Activated CD8-positive, alpha-beta T cell treated with anti-CD3 and anti-CD28 coated beads, Interleukin-2, amount 10 ng/mL, durations not matched to agents 7 days and 5 days (primary cell): Measurements from ENCODE around the gene MT2A. TPM values are rescaled to one million over a fixed set of nuclear protein-coding genes. Genes with fewer than 3 reads are reported as not detected.

ENCODE experiments used
- ATAC-seq: fragments of 150-1000 bp; cut with Tn5 transposase; one replicate; pipeline ENCODE4 v1.10.0; 2021; ENCODE audit warnings: moderate library complexity
- CTCF ChIA-PET: fragments of 350-600 bp; sonication (Branson Sonifier 250); formaldehyde crosslinking; loops from one replicate; lab custom pipeline; 2021; ENCODE audit warnings: antibody characterized with exemption; lab: Charles Lee
- POLR2A ChIA-PET: fragments of 350-600 bp; sonication (Branson Sonifier 250); formaldehyde crosslinking; loops from one replicate; lab custom pipeline; 2021; ENCODE audit warnings: antibody characterized with exemption; lab: Charles Lee
- DNase-seq: peaks from one replicate; pipeline ENCODE4 v3.0.0-alpha.2; 2020
- H3K27ac Mint-ChIP-seq: one replicate; pipeline ENCODE4 v1.8.0; 2021; ENCODE audit warnings: mild to moderate bottlenecking, mixed read lengths
- H3K27me3 Mint-ChIP-seq: one replicate; pipeline ENCODE4 v1.8.0; 2021; ENCODE audit warnings: low read depth, mixed read lengths
- H3K36me3 Mint-ChIP-seq: one replicate; pipeline ENCODE4 v1.8.0; 2021; ENCODE audit warnings: low read depth, mixed read lengths
- H3K4me1 Mint-ChIP-seq: one replicate; pipeline ENCODE4 v1.8.0; 2021; ENCODE audit warnings: low read depth, mixed read lengths
- H3K4me3 Mint-ChIP-seq: one replicate; pipeline ENCODE4 v1.8.0; 2021; ENCODE audit warnings: mild to moderate bottlenecking, mixed read lengths
- H3K9me3 Mint-ChIP-seq: one replicate; pipeline ENCODE4 v1.8.0; 2022; ENCODE audit warnings: mixed read lengths; ENCODE audit not compliant: insufficient read depth
- total RNA-seq, 2 experiments: library from RNA; stranded (reverse); gene quantifications; one replicate each; pipeline ENCODE4 v1.2.3, GENCODE V29; 2021

Gene MT2A
- total RNA-seq, result 100 to 1,000 TPM; 186 to 210 TPM

GRCh38 chr16:56608043-56608875 is at the start of gene MT2A:
Gene MT2A, plus strand, starts transcription at chr16:56608584. Its CDS starts 72 bp downstream, at chr16:56608656.
- ChIA-PET CTCF (interaction anchor here (0.8 to 2.3 kb wide), 8 partner anchors 10 to 356 kb away, joined by 3 to 11 read pairs (median 4); partner anchors contain the start of gene MT1G), POLR2A (interaction anchor here (0.9 to 6.1 kb wide), 7 partner anchors 10 to 100 kb away, joined by 3 to 56 read pairs (median 4); partner anchors contain the start of genes MT1E, MT1F and MT1X)

DNA sequence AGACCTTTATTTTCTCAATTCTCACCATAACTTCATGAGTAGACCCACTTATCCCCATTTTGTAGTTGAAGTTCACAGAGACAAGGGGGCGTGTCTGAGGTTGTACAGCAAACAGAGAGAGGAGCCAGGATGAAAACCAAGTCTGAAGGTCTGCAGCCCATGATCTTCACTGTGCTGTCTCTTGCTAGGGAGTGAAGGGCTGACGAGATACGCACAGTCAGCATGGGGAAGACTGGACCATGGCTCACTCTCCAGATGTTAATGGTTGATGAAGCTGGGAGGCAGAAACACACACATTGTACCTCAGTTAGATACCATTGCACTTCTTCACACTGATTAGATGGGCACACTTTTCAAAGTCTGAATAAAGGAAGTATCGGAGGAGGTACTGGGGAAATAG is 49.3 kb upstream of the MT2A start:
- POLR2A ChIA-PET, result no interaction called here

More at GRCh38 chr16:56608043-56608875, at the start of gene MT2A:
- peaks cover 43% of the 10 kb centered on the region for H3K4me1 Mint-ChIP-seq
- H3K9me3 Mint-ChIP-seq, result no peaks in the 10 kb centered on the region
- H3K27ac Mint-ChIP-seq, result peak within 1 kb of the TSS; percentile 87
- H3K27me3 Mint-ChIP-seq, result no peaks in the 10 kb centered on the region
- peak; percentile 94 for DNase-seq
- peak; percentile 90 for ATAC-seq
- H3K4me3 Mint-ChIP-seq, result peak within 1 kb of the TSS; percentile 93
- peaks cover 7% of the 10 kb centered on the region for H3K36me3 Mint-ChIP-seq

DNA sequence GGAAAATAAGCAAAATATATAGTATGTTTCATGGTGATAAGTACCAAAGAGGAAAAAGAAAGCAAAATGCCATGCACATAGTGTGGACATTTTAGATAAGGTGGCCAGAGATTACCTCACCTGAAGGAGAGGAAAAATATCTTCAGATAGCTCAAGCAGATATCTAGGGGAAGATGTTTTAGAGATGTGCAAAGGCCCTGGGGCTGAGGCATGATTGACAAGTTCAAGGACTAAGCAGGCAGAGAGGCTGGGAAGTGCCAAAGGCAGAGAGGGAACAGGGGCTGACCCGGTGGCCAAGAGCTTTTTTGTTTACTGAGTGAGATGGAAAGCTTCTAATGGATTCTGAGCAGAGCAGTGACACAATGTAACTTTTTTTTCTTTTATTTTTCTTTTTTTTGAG is 47.9 kb upstream of the MT2A start:
- Mint-ChIP-seq H3K9me3 (no peaks in the 10 kb centered on the region), H3K36me3 (no peaks in the 10 kb centered on the region), H3K4me1 (no peaks in the 10 kb centered on the region), H3K27me3 (peaks cover 18% of the 10 kb centered on the region), H3K27ac (no peak overlapping the region), H3K4me3 (no peak overlapping the region)
- DNase-seq (no peak), ATAC-seq (no peak)
- ChIA-PET POLR2A (no interaction called here), CTCF (interaction anchor here (0.7 to 1.2 kb wide), 3 partner anchors 13 to 46 kb away, joined by 3 to 6 read pairs (median 3); no protein-coding TSS in a partner anchor)

More for the DNA sequence above, 49.3 kb upstream of the MT2A start:
- Mint-ChIP-seq H3K9me3 (no peaks in the 10 kb centered on the region), H3K27ac (no peak overlapping the region), H3K27me3 (peaks cover 21% of the 10 kb centered on the region), H3K4me3 (no peak overlapping the region), H3K36me3 (no peaks in the 10 kb centered on the region), H3K4me1 (no peaks in the 10 kb centered on the region)
- CTCF ChIA-PET, result no interaction called here
- no peak for ATAC-seq
- DNase-seq, result no peak

GRCh38 chr16:56561126-56561525 is 47.3 kb upstream of the MT2A start:
- no peak for DNase-seq
- POLR2A ChIA-PET, result no interaction called here
- CTCF ChIA-PET, result interaction anchor here (1.1 to 1.2 kb wide), 3 partner anchors 13 to 141 kb away, joined by 3 to 6 read pairs (median 3); no protein-coding TSS in a partner anchor

GRCh38 chr16:56564793-56565477 is 43.4 kb upstream of the MT2A start, which contains the start of gene MT4:
Gene MT4, plus strand, starts transcription at chr16:56565073. Its CDS starts 56 bp downstream, at chr16:56565129.
- H3K9me3 Mint-ChIP-seq, result no peaks in the 10 kb centered on the region
- DNase-seq (no peak), ATAC-seq (no peak)
- peaks cover 3% of the 10 kb centered on the region for H3K4me1 Mint-ChIP-seq
- H3K4me3 Mint-ChIP-seq, result no peak within 1 kb of the TSS
- H3K27ac Mint-ChIP-seq, result no peak within 1 kb of the TSS
- ChIA-PET POLR2A (no interaction called here), CTCF (interaction anchor here (1.4 to 3.8 kb wide), 3 partner anchors 12 to 137 kb away, joined by 4 to 17 read pairs (median 6); no protein-coding TSS in a partner anchor)
- H3K36me3 Mint-ChIP-seq, result no peaks in the 10 kb centered on the region
- peaks cover 13% of the 10 kb centered on the region for H3K27me3 Mint-ChIP-seq

More at GRCh38 chr16:56561126-56561525, 47.3 kb upstream of the MT2A start:
- Mint-ChIP-seq H3K4me3 (no peak overlapping the region), H3K36me3 (no peaks in the 10 kb centered on the region), H3K9me3 (no peaks in the 10 kb centered on the region), H3K27me3 (peaks cover 16% of the 10 kb centered on the region), H3K4me1 (no peaks in the 10 kb centered on the region), H3K27ac (no peak overlapping the region)
- ATAC-seq, result no peak

GRCh38 chr16:56569971-56570370 is 38.4 kb upstream of the MT2A start:
- peaks cover 8% of the 10 kb centered on the region for H3K27me3 Mint-ChIP-seq
- H3K4me3 Mint-ChIP-seq, result no peak overlapping the region
- H3K27ac Mint-ChIP-seq, result no peak overlapping the region
- no peaks in the 10 kb centered on the region for H3K9me3 Mint-ChIP-seq
- POLR2A ChIA-PET, result no interaction called here
- ATAC-seq, result no peak
- no peaks in the 10 kb centered on the region for H3K36me3 Mint-ChIP-seq
- peaks cover 3% of the 10 kb centered on the region for H3K4me1 Mint-ChIP-seq
- no peak for DNase-seq
- CTCF ChIA-PET, result interaction anchor here (1.6 to 1.9 kb wide), 3 partner anchors 31 to 132 kb away, joined by 3 to 6 read pairs (median 4); no protein-coding TSS in a partner anchor

GRCh38 chr16:56571525-56571924 is 36.9 kb upstream of the MT2A start:
- no peak overlapping the region for H3K4me3 Mint-ChIP-seq
- no peak overlapping the region for H3K27ac Mint-ChIP-seq
- ChIA-PET POLR2A (interaction anchor here (0.6 to 0.7 kb wide), 2 partner anchors 43 to 115 kb away, joined by 3 read pairs; no protein-coding TSS in a partner anchor), CTCF (interaction anchor here (1.0 to 1.9 kb wide), 3 partner anchors 29 to 72 kb away, joined by 3 to 4 read pairs (median 3); no protein-coding TSS in a partner anchor)
- no peaks in the 10 kb centered on the region for H3K36me3 Mint-ChIP-seq
- DNase-seq (no peak), ATAC-seq (no peak)
- H3K9me3 Mint-ChIP-seq, result no peaks in the 10 kb centered on the region
- H3K27me3 Mint-ChIP-seq, result peaks cover 15% of the 10 kb centered on the region
- peaks cover under 1% of the 10 kb centered on the region for H3K4me1 Mint-ChIP-seq

- Mint-ChIP-seq H3K27me3 (peaks cover 14% of the 10 kb centered on the region), H3K27ac (no peak overlapping the region), H3K4me3 (no peak overlapping the region), H3K9me3 (no peaks in the 10 kb centered on the region), H3K4me1 (peaks cover 10% of the 10 kb centered on the region), H3K36me3 (no peaks in the 10 kb centered on the region)
- DNase-seq (no peak), ATAC-seq (no peak)
- CTCF ChIA-PET, result no interaction called here
- POLR2A ChIA-PET, result no interaction called here
Observed at GRCh38 chr16:56574625-56575024, 33.8 kb upstream of the MT2A start.

GRCh38 chr16:56576585-56577299 is 31.6 kb upstream of the MT2A start:
- H3K36me3 Mint-ChIP-seq, result no peaks in the 10 kb centered on the region
- ChIA-PET CTCF (interaction anchor here (0.6 to 3.7 kb wide), 50 partner anchors 10 to 375 kb away, joined by 3 to 143 read pairs (median 5); partner anchors contain the start of genes MT2A, MT4, NUDT21 and OGFOD1), POLR2A (interaction anchor here (0.6 to 1.1 kb wide), 3 partner anchors 15 to 125 kb away, joined by 3 to 5 read pairs (median 3); no protein-coding TSS in a partner anchor)
- H3K4me3 Mint-ChIP-seq, result no peak overlapping the region
- peaks cover 10% of the 10 kb centered on the region for H3K4me1 Mint-ChIP-seq
- H3K27ac Mint-ChIP-seq, result peak overlapping the region; percentile 72
- peak; percentile 93 for DNase-seq
- no peaks in the 10 kb centered on the region for H3K9me3 Mint-ChIP-seq
- peaks cover 17% of the 10 kb centered on the region for H3K27me3 Mint-ChIP-seq
- ATAC-seq, result peak; percentile 100

- no peak overlapping the region for H3K4me3 Mint-ChIP-seq
- POLR2A ChIA-PET, result interaction anchor here (1.1 kb wide), 1 partner anchor 38 kb away, joined by 3 read pairs; no protein-coding TSS in a partner anchor
- no peak for ATAC-seq
- DNase-seq, result no peak
- peak overlapping the region; percentile 72 for H3K27ac Mint-ChIP-seq
- H3K4me1 Mint-ChIP-seq, result peaks cover 10% of the 10 kb centered on the region
- no peaks in the 10 kb centered on the region for H3K36me3 Mint-ChIP-seq
- H3K9me3 Mint-ChIP-seq, result no peaks in the 10 kb centered on the region
- peaks cover 17% of the 10 kb centered on the region for H3K27me3 Mint-ChIP-seq
- CTCF ChIA-PET, result interaction anchor here (0.7 to 3.7 kb wide), 31 partner anchors 10 to 374 kb away, joined by 3 to 143 read pairs (median 5); partner anchors contain the start of genes MT2A, MT4, NUDT21 and OGFOD1
Observed at GRCh38 chr16:56577300-56577625, 31.1 kb upstream of the MT2A start.
